ENCODE measurements around the gene RBMS3. TPM values are rescaled to one million over a fixed set of nuclear protein-coding genes. Genes with fewer than 3 reads are reported as not detected.

The RBMS3 gene
- total and polyA plus RNA-seq, 2 experiments from 2014 or later = 3.2 to 7.4 TPM

DNA sequence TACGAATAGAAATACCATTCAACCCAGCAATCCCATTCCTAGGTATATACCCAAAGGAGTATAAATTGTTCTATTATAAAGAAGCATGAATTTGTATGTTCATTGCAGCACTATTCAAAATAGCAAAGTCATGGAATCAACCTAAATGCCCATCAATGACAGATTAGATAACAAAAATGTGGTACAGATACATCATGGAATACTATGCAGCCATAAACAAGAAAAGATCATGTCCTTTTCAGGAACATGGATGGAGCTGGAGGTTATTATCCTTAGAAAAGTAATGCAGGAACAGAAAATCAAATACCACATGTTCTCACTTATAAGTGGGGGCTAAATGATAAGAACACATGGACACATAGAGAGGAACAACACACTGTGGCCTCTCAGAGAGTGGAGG is 571.9 kb downstream of the RBMS3 start:
- peaks cover 5% of the 10 kb centered on the region; the same call in 1 of the 2 replicates for H3K9me2 ChIP-seq (ENCODE audit: insufficient read depth)
- no peak overlapping the region for H3K4me2 ChIP-seq
- Mint-ChIP-seq H3K9me3 (peaks cover 18% of the 10 kb centered on the region; the same call in 2 of the 3 replicates), H3K27ac (no peak overlapping the region), H3K4me3 (no peak overlapping the region), H3K27me3 (ENCODE audit: insufficient read depth, low read depth, poor library complexity) (peaks cover 3% of the 10 kb centered on the region), H3K36me3 (ENCODE audit: low read depth) (peaks cover 10% of the 10 kb centered on the region; the same call in 1 of the 3 replicates), H3K4me1 (peaks cover 19% of the 10 kb centered on the region)
- H3K79me2 ChIP-seq (replicated peaks; ENCODE audit: insufficient read depth) = no peaks in the 10 kb centered on the region
- ATAC-seq = no peak
- no peaks in the 10 kb centered on the region for H4K20me1 ChIP-seq (replicated peaks; ENCODE audit: insufficient read depth)
- peaks cover 7% of the 10 kb centered on the region; the same call in 1 of the 2 replicates for H3K4me1 ChIP-seq (ENCODE audit: insufficient read depth)
- TF ChIP-seq, protein P1, sequence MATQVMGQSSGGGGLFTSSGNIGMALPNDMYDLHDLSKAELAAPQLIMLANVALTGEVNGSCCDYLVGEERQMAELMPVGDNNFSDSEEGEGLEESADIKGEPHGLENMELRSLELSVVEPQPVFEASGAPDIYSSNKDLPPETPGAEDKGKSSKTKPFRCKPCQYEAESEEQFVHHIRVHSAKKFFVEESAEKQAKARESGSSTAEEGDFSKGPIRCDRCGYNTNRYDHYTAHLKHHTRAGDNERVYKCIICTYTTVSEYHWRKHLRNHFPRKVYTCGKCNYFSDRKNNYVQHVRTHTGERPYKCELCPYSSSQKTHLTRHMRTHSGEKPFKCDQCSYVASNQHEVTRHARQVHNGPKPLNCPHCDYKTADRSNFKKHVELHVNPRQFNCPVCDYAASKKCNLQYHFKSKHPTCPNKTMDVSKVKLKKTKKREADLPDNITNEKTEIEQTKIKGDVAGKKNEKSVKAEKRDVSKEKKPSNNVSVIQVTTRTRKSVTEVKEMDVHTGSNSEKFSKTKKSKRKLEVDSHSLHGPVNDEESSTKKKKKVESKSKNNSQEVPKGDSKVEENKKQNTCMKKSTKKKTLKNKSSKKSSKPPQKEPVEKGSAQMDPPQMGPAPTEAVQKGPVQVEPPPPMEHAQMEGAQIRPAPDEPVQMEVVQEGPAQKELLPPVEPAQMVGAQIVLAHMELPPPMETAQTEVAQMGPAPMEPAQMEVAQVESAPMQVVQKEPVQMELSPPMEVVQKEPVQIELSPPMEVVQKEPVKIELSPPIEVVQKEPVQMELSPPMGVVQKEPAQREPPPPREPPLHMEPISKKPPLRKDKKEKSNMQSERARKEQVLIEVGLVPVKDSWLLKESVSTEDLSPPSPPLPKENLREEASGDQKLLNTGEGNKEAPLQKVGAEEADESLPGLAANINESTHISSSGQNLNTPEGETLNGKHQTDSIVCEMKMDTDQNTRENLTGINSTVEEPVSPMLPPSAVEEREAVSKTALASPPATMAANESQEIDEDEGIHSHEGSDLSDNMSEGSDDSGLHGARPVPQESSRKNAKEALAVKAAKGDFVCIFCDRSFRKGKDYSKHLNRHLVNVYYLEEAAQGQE (IDR thresholded peaks at IDR 0.05; ENCODE audit: unreplicated experiment) = no peak
- no peak for TF ChIP-seq ZNF114 (CRISPR knock-in tag; IDR thresholded peaks at IDR 0.05)
- TF ChIP-seq, protein P2, sequence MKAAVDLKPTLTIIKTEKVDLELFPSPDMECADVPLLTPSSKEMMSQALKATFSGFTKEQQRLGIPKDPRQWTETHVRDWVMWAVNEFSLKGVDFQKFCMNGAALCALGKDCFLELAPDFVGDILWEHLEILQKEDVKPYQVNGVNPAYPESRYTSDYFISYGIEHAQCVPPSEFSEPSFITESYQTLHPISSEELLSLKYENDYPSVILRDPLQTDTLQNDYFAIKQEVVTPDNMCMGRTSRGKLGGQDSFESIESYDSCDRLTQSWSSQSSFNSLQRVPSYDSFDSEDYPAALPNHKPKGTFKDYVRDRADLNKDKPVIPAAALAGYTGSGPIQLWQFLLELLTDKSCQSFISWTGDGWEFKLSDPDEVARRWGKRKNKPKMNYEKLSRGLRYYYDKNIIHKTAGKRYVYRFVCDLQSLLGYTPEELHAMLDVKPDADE (IDR thresholded peaks at IDR 0.05) = no peak
- TF ChIP-seq, protein P3, sequence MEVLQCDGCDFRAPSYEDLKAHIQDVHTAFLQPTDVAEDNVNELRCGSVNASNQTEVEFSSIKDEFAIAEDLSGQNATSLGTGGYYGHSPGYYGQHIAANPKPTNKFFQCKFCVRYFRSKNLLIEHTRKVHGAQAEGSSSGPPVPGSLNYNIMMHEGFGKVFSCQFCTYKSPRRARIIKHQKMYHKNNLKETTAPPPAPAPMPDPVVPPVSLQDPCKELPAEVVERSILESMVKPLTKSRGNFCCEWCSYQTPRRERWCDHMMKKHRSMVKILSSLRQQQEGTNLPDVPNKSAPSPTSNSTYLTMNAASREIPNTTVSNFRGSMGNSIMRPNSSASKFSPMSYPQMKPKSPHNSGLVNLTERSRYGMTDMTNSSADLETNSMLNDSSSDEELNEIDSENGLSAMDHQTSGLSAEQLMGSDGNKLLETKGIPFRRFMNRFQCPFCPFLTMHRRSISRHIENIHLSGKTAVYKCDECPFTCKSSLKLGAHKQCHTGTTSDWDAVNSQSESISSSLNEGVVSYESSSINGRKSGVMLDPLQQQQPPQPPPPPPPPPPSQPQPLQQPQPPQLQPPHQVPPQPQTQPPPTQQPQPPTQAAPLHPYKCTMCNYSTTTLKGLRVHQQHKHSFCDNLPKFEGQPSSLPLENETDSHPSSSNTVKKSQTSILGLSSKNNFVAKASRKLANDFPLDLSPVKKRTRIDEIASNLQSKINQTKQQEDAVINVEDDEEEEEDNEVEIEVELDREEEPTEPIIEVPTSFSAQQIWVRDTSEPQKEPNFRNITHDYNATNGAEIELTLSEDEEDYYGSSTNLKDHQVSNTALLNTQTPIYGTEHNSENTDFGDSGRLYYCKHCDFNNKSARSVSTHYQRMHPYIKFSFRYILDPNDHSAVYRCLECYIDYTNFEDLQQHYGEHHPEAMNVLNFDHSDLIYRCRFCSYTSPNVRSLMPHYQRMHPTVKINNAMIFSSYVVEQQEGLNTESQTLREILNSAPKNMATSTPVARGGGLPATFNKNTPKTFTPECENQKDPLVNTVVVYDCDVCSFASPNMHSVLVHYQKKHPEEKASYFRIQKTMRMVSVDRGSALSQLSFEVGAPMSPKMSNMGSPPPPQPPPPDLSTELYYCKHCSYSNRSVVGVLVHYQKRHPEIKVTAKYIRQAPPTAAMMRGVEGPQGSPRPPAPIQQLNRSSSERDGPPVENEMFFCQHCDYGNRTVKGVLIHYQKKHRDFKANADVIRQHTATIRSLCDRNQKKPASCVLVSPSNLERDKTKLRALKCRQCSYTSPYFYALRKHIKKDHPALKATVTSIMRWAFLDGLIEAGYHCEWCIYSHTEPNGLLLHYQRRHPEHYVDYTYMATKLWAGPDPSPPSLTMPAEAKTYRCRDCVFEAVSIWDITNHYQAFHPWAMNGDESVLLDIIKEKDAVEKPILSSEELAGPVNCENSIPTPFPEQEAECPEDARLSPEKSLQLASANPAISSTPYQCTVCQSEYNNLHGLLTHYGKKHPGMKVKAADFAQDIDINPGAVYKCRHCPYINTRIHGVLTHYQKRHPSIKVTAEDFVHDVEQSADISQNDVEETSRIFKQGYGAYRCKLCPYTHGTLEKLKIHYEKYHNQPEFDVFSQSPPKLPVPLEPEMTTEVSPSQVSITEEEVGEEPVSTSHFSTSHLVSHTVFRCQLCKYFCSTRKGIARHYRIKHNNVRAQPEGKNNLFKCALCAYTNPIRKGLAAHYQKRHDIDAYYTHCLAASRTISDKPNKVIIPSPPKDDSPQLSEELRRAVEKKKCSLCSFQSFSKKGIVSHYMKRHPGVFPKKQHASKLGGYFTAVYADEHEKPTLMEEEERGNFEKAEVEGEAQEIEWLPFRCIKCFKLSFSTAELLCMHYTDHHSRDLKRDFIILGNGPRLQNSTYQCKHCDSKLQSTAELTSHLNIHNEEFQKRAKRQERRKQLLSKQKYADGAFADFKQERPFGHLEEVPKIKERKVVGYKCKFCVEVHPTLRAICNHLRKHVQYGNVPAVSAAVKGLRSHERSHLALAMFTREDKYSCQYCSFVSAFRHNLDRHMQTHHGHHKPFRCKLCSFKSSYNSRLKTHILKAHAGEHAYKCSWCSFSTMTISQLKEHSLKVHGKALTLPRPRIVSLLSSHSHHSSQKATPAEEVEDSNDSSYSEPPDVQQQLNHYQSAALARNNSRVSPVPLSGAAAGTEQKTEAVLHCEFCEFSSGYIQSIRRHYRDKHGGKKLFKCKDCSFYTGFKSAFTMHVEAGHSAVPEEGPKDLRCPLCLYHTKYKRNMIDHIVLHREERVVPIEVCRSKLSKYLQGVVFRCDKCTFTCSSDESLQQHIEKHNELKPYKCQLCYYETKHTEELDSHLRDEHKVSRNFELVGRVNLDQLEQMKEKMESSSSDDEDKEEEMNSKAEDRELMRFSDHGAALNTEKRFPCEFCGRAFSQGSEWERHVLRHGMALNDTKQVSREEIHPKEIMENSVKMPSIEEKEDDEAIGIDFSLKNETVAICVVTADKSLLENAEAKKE (CRISPR knock-in tag; IDR thresholded peaks at IDR 0.05) = no peak
- no peaks in the 10 kb centered on the region for H3F3A ChIP-seq (replicated peaks; ENCODE audit: low read depth)
- no peaks in the 10 kb centered on the region for H3K27me3 ChIP-seq (ENCODE audit: insufficient read depth)
- no peak for DNase-seq (ENCODE audit: low spot score)
- H3K27ac ChIP-seq (ENCODE audit: low read depth) = no peak overlapping the region
- H3K36me3 ChIP-seq (ENCODE audit: insufficient read depth) = no peaks in the 10 kb centered on the region
- H3K4me3 ChIP-seq = no peak overlapping the region
- no peak overlapping the region for H2AFZ ChIP-seq
